COLO829 (cell line): ENCODE results near the gene CYB5A.
"Not testable (repeated sequence)": the region's sequence is repeated elsewhere in the genome, so short reads cannot be mapped to it uniquely, and the experiment has no call there.

Source experiments
- DNase-seq: peaks from one replicate; pipeline ENCODE4 v3.0.0; 2012; ENCODE audit warnings: low spot score

The CYB5A gene

DNA sequence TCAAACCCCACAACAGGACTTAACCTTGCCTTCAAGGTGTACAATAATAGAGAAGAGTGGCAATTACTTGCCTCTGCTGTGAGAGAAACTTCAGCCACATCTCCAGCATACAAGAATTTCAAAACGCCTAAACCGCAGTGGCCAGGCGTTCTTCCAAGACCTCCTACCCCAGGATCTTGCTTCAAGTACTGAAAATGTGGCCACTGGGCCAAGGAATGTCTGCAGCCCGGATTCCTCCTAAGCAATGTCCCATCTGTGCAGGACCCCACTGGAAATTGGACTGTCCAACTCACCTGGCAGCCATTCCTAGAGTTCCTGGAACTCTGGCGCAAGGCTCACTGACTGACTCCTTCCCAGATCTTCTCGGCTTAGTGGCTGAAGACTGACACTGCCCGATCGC, 2.8 kb upstream of the CYB5A start:
- no peak for DNase-seq

DNA sequence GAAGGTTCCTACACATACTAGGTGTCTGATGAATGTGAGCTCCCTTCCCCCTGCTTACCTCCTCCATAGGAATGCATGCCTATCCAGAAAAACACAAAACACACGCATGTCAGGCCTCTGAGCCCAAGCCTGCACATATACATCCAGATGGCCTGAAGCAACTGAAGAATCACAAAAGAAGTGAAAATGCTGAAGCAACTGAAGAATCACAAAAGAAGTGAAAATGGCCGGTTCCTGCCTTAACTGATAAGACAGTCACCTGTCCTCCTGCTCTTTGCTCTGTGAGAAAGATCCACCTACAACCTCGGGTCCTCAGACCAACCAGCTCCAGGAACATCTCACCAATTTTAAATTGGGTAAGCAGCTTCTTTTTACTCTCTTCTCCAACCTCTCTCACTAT, 1.2 kb upstream of the CYB5A start:
- not testable (repeated sequence) for DNase-seq

DNA sequence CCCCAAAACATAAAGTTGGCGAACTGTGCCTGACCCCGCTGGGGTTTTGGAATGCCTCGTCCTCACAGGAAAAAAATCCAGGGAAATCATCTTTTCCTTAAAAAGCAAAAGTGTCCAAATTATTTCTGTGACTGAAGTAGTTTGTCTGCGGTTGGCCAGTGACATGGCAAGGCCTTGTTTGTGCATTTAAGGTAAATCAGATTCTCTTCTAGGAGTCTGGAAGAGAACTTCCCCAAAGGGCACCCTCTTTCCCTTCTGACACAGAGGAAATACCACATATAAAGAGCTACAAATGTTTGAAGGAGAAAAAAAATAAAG, 737 bp upstream of the CYB5A start:
- DNase-seq, result no peak

- DNase-seq, result no peak
Observed at GRCh38 chr18:74291472-74291770, 342 bp downstream of the CYB5A start.

DNA sequence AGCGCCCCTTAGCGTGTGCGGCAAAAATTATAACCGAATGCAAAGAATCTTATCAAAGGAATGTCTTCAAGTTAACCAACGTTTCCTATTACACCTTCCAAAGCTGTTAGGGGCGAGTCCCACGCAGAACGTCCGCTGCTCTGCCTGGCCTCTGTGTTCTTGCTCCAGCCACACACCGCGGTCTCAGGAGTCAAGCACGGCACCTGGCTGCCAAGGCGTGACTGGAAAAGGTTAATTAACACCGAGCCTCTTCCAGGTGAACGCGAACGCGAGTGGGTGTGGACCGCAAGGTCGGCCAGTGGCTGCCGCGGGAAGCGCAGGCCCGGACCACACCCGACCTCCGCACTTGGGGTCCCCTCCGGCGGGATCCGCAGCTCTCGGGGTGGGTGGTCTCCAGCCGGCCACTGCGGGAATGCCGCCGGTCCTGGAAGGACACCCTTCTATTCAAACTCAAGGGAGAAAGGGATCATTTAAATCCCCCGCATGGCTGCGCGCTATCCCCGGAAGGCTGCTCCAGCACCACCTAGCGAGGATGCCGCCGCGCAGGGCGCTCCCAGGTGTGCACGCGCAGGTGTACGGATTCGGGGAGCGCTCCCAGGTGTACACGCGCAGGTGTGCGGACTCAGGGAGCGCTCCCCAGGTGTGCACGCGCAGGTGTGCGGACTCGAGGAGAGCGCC, 830 bp downstream of the CYB5A start:
- no peak for DNase-seq

DNA sequence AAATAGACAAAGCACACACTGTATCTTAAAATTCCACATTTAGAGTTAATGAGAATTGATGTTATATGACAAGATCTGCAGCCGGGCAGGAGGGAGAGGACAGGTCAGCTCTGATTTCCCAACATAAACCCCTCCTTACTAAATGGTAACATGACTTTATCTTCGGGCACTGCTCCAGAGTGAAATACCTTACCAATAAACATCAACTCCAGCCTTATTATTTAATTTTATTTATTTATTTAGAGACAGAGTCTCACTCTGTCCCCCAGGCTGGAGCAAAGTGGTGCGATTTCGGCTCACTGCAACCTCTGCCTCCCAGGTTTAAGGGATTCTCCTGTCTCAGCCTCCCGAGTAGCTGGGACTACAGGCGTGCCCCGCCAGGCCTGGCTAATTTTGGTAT, 1.7 kb downstream of the CYB5A start:
- no peak for DNase-seq

DNA sequence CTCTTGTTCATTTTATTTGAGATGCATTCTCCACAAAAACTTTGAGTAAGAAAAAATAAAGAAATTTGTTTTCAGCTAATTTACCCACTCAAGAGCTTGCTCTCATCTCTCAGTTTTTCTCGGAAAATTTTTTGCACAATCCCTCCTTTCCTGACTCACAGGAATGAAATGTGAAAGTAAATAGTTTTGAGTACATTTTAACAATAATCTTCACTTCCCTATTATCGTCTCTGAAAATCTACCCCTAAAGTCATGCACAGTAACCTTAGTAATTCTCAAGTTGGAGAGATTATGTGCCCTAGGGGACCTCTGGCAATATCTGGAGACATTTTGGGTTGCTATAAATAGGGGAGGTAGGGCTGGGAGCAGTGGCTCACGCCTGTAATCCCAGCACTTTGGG, 2.6 kb downstream of the CYB5A start:
- DNase-seq, result no peak

DNA sequence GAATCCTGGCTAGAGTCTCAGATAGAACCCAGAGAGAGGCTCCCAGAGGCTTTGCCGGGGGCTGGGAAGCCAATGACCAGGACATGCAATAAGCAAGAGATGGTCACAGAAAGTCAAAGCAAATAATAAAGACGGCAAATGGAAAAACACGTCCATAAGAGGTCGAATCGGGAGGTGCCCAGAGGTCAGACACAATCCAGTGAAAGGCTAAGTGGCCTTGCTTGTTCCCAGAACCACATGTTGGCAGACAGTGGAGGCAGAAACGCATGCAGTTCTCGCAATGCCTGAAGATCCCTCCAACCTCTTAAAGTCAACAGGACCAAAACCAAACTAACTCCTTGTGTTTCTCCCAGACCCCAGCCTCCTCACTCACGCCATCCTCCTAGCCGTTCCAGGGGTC, 3.0 kb downstream of the CYB5A start:
- no peak for DNase-seq

- no peak for DNase-seq
Observed at GRCh38 chr18:74288041-74288440, 3.7 kb downstream of the CYB5A start.

DNA sequence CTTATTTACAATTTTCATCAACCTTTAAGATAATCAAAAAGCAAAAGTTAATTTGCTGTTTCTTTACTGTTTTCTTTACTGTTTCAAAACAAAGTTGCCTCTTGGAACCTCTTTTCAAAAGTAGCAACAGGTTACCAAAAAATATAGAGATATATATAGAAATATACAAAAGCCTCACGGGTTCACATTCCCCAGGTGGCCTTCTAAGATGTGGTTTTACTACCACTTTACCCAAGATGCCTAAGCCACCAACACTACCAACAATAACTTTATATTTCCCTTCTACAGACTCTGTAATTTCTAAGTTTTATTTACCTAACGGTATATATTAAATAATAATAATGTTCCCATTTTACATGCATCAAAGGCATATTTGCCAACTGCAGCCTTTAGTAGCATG, 4.9 kb downstream of the CYB5A start:
- DNase-seq, result no peak

DNA sequence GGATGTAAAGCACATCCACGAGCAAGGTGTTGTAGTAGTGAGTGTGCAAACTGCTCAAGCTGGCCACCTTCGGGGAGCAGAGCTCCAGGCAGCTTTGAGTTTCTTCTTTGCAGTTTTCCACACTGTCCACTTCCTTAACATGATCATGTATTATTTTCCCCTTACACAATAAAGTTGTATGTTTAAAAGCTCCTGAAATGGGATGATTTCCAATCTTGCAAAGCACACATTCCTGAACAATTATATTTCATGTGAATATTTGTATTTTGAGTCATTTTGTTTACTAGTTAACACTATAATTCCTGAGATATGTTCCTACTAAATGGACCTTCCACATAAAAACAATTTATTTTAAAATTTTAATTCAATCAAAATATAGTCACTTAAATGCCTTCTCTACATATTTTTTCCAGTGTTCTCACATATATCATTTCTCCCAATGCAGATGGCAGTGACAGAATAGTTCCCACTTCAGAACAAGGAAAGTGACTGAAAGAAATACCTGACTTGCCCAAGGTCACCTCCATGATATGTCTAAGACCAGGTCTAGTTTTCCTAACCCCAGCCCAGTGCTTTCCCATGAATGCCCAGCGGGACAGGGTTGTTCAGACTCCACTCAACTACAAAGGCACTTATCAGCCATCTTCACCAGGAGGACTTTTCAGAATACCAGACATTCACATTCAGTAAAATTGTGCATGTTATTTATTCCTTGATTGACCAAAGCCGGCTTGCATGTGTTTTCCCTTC, 5.5 kb downstream of the CYB5A start:
- DNase-seq, result no peak

DNA sequence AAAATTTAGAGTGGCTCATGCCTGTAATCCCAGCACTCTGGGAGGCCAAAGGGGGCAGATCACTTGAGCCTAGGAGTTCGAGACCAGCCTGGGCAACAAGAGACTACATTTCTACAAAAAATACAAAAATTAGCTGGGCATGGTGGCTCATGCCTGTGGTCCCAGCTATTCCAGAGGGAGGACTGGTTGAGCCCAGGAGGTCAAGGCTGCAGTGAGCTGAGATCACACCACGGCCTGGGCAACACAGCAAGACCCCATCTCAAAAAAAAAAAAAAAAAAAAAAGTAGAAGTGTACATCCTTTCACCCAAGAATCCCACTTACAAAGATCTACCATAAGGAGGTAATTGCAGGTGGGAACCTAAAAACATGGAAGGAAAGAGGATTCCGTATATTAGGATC, 6.2 kb downstream of the CYB5A start:
- not testable (repeated sequence) for DNase-seq

GRCh38 chr18:74284980-74285355, 6.8 kb downstream of the CYB5A start:
- DNase-seq, result no peak

DNA sequence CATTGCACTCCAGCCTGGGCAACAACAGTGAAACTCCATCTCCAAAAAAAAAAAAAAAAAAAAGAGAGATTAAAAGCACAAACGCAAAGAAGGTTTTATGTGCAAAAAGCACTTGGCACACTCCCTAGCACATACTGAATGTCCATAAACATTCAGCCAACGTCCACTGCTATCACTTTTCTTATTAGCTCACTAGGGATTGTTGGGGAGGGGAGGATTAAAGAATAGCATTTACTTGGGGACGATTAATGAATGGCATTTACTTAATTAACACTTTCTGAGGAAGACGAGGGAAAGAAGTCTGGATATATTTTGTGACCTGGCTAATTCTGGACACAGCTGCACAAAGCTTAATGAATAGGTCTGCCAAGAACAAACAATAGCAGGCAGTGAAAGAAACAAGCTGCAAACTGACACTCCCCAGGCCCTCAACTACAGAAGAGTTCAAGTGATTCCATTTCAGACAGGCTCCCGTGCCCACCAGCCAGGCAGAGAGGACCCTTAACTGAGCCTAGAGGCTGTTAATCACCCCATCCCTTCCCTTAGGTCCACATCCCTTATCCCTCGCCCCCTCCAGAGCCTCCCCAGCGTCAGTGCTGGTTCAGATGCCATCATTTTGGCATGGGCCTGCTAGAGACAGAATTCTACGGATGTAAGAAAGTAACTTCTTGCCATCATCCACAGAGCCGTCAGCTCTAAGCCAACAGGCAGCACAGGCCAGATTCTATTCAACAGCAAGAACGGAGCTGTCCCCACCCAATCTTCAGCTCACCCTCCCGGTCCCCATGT, 7.4 kb downstream of the CYB5A start:
- DNase-seq, result no peak

DNA sequence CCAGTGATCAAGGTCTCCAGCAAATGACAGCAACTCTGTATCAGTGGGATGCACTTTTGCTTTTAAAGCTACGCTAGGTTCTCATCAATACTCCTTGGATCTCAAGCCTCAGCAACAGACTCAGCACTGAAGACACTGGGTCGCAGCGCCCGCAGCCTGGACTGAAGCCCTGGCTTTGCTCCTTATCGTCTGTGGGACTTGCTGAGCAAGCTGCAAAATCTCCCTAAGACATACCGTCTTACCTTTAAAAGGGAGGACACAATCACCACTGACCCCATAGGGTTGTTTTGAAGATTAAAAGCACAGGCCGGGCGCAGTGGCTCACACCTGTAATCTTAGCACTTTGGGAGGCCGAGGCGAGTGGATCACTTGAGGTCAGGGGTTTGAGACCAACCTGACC, 8.1 kb downstream of the CYB5A start:
- DNase-seq, result no peak

DNA sequence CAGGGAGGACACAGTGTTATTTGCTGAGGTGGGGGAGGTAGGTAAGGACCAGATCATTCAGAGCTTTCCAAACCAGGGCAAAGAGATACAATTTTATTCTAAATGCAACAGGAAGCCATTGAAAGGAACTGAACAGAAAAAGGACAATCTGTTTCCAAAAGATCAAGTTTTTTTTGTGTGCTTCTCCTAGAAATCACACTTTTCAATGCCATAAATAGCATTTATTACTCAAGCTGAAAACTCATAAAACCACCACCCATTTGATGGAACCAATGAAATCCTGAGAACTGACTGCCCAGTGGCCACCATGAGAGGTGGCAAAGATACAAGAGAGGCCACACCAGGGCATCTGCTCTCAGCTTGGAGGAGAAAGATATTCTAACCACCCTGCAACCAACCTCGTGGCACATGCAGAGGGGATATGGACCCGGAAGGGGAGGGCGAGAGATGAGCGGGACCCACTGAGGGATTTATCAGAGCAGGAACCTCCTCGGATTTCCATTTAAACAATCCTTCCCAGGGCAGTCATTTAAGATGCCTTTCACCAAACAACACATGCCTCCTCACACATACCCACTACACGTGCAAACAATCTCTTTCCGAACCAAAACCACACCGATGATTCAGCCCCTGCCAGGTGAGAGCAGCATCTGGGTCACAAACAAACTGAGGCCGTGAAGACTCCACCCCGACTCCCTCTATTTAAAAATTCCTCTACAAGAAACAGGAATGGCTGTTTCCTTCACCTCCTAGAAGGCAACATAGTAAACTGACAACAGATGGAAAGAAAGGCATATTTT, 8.8 kb downstream of the CYB5A start:
- no peak for DNase-seq

DNA sequence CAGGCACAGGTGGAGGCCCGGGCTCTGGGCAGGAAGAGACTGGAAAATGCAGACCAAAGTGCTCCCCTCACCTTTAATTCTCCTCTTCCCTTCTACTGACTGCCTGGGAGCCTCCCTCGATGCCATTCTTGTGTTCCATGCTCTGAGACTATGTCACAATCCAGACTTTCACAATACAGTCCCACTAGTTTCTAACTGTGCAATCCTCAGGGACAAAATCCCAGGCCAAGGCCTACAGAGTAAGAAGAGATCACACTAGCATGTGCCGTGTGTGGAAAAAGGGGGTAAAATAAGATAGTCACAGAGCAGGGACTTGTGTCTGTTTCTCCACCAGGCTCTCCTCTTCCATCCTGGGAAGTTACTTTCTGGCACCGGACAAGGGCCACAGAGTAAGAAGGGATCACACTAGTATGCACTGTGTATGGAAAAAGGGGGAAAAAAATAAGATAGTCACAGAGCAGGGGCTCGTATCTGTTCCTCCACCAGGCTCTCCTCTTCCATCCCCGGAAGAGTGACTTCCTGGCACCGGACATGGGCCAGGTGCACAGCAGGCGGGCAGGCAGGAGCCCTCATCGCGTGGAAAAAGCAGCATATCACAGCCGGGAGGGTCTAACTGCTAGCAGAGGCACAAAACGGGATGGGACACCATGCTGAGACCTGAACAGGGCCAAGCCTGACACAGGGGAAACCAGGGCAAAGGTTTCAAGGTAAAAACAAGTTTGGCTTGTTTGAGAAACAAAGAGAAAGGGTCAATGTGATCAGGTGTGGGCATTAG, 9.6 kb downstream of the CYB5A start:
- no peak for DNase-seq

DNA sequence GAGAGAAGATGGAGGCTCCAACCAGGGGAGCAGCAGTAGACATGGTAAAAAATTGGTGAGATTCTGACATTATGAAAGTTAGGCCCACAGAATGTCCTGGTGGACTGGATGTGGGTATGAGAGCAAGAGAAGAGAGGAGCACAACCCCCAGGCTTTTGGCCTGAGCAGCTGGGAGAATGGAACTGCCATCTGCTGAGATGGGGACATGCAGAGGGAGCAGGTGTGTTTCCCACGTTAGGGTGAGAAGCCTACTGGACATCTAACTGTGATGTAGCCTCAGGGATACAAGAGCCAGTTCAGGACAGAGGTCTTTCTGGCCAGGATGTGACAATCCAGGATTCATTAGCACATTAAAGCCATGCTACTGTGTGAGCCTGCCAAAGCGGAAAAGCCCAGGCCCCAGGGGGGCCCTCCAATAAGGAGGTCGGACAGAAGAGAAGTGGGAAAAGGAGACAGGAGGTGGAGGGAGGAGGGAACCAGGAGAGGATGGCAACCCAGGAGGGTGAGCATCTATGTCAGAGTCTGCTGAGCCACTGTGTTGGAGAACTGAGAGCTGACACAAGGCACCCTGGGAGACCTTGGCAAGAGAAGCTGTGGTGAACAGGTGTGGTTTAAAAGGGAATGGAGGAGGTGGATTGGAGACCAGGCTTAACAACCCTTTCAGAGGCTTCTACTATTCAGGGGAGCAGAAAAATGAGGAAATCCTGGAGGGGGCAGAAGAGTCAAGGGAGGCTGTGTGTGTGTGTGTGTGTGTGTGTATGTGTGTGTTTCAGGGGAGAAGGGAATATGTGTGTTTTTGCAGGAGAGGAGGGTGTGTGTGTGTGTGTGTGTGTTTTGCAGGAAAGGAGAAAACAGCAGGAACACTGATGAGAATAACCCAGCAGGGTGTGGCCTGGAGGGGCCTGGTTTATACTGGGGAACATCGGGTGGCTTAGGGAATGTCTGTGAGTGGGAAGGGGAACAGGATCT, 10.5 kb downstream of the CYB5A start:
- no peak for DNase-seq

DNA sequence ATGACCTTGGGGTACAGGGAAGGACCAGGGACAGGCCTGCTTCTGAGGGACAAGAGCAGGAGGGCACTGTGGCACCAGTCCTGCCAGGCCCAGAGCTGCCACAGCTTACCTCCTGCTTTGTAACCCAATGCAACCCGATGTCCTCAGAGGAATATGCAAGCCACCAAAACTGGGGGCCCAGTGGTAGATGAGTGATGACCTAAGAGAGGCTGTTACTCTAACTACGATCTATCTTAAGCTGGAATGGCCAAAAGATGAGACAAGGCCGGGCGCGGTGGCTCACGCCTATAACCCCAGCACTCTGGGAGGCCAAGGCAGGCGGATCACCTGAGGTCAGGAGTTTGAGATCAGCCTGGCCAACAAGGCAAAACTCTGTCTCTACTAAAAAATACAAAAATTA, 12.8 kb downstream of the CYB5A start:
- no peak for DNase-seq

- no peak for DNase-seq
Observed at GRCh38 chr18:74278058-74278457, 13.7 kb downstream of the CYB5A start.

DNA sequence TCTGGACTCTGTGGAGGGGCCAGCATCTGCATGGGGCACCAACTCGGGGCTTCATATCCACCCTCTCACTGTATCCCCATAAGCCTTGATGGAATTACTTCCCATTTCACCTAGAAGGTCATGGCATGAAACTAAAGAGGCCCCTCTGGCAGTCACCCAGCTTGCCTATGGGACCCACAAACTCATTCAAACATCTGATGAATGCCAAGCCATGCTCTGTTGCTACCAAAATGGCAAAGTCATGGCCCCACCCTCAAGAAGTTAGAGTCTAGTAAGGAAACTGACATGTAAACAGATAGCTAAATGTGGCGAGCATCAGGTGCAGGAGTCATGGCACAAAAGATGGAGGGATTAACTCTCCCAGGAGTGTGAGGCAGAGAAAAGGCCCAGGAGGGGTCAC, 14.5 kb downstream of the CYB5A start:
- DNase-seq, result no peak
